HG03469 (cell line): ENCODE results near the gene MAGI2.
"Not testable (repeated sequence)": the region's sequence is repeated elsewhere in the genome, so short reads cannot be mapped to it uniquely, and the experiment has no call there.

Source experiments
- ATAC-seq: cut with Tn5 transposase; IDR thresholded peaks from one replicate; pipeline ENCODE4 v1.9.1; 2021; ENCODE audit warnings: mild to moderate bottlenecking, moderate library complexity, moderate number of reproducible peaks; ENCODE audit not compliant: unreplicated experiment

The MAGI2 gene

DNA sequence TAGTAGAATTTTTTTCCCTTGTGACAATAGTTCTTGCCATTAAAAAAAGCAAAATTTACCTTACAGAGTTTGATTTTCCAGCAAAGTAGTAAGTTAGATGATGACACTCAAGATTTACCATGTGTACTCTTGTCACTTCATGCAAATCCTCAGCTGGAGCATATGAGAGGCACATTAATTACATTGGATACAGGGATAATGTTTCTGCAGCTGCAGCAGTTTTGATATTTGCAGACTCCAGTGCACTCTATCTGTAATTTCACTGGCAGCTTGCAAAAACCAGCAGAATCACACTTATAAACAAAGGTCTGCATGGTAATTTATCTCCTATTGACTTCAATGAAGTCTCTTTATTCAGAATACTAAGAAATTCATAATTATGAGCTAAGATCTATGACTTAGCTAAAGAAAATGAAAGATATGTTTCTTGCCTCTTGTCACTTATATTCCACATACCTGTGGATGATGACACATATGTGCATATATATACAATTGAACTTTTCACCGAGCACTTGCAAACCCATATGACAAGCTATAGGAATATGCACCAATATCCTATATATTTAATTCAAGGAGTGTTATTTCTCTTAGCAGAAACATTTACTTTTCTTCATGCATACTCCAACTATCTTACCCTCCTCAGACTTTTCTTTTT is 1124.3 kb downstream of the MAGI2 start:
- no peak for ATAC-seq

DNA sequence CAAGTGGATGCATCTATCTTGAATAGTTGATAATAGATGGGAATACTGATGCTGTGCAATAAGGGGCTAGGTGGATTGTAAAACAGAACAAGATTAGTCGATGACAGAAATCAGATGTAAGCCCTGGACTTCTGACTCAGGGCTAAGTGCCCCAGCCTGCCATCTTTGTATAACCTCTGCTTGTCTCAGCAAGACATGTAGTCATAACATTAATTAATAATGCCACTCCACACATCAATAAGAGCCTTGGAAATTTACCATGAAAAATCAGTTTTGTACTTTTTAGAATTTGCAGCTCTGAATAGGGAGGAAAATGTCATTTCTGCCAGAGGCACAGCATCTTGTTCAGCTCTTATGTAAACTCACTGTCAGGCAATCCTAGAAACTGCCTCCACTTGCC is 1125.7 kb downstream of the MAGI2 start:
- no peak for ATAC-seq

GRCh38 chr7:78326876-78327275 is 1126.6 kb downstream of the MAGI2 start:
- ATAC-seq = no peak

DNA sequence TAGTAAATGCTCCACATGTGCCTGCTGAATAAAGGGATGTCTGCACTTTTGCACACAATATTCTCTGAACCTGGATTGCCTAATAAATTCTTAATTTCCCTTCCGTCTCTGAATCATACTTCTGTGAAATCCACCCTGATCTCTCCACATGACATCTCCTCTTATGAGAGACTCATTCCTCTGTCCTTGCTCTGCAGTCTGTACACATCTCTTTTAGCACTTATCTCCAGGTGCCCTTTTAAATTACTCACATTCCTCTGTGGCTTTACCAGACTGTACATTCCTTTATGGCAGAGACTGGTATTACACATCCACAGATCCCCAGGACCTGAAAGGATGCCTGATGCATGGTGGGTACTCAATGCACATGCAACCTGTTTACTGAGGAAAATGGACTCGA is 1127.3 kb downstream of the MAGI2 start:
- no peak for ATAC-seq

GRCh38 chr7:78323118-78323517 is 1130.3 kb downstream of the MAGI2 start:
- ATAC-seq = no peak

DNA sequence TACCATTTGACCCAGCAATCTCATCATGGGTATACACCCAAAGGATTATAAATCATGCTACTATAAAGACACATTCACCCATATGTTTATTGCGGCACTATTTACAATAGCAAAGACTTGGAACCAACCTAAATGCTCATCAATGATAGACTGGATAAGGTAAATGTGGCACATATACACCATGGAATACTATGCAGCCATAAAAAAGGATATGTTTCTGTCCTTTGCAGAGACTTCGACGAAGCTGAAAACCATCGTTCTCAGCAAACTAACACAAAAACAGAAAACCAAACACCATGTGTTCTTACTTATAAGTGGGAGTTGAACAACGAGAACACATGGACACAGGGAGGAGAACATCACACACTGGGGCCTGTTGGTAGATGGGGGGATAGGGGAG is 1131.2 kb downstream of the MAGI2 start:
- ATAC-seq = not testable (repeated sequence)

- ATAC-seq = no peak
Observed at GRCh38 chr7:78317371-78317770, 1136.1 kb downstream of the MAGI2 start.

DNA sequence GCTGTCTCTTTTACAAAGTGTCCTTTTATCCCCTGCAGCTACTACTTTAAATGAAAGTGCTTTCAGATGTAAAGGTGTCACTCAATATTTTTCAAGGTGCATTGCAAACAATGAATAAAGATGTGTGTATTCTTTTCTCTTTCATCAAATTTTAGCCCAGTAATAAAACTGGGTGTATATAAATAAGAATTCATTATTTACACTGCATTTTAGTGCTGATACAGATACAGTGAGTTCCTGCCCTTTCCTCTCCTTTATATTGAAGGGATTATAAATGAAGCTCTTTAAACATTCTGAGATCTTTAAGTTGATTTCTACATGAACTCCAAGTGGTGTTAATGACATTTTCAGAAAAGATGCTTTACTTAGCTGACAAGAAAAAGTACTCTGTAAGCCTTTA is 1137.4 kb downstream of the MAGI2 start:
- ATAC-seq = no peak

- ATAC-seq = no peak
Observed at GRCh38 chr7:78315119-78315518, 1138.3 kb downstream of the MAGI2 start.

GRCh38 chr7:78311181-78311580 is 1142.3 kb downstream of the MAGI2 start:
- no peak for ATAC-seq

DNA sequence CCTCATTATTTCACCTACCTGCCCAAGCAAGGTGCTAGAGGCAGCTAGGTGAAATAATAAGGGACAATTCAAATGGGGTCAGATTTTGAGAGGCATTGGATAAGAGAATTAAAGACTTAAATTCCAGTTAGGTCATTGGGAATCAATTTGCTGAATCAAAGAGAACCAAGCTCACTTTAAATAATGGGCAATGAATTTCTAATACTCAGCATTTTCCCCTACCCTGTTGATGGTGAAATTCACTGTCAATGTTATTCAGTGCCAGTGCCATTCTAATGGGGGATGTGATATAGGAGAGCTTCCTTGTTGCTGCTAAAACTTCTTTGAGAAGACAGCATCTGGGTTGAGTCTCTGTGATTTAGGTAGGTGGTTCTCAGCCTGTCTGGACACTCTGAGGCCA is 1145.6 kb downstream of the MAGI2 start:
- no peak for ATAC-seq

DNA sequence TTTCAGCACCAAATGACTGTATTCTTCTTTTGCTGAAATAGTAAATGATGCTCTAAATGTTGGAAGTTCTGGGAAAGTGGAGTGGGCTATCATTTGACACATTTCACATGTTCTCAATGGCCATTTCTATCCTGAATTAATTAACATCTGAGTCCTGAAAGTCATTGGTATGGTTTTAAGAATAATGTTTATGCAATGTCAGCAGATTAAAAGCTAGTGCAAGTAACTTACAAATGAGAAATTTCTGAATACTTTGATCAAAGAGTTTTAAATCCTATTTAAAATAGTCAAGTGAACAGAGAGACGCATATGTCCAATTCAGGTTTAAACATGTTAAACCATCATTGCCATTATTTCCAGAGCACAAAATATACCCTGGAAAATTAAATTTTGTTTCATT is 1146.8 kb downstream of the MAGI2 start:
- ATAC-seq = no peak

DNA sequence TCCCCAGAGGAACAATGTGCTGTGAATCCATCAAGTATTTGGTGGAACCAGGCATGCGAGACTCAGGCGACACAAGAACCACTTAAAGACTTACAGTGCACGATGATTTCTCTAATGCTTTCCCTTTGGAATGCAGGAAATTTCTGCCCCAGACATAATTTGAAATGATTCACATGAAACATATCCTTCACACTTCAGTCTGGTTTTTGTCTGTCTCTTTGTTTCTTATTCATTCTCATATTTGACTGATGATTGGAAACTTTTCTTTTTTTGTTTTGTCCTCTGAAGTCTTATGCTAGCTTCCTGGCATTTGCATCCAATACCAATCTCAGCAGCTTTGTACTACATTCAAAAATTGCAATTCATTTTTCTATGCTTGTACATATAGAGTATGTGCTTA is 1152.1 kb downstream of the MAGI2 start:
- no peak for ATAC-seq

DNA sequence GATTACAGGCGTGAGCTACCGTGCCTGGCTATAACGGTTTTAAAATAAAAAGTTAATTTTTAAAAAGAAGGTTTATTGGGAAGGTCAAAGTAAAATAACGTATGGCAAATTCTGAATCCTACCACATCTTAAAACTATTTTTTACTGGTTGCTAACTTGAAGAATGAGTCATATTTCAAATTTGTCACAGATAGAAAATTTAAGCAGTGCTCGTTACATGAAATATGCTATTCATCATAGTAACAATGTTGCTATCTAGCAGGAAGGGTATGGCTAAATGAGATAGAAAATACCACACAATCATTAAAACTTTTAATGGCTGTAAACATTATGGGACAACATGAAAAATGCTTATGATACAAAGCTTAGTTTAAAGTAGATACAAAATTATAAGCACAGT is 1154.4 kb downstream of the MAGI2 start:
- no peak for ATAC-seq

DNA sequence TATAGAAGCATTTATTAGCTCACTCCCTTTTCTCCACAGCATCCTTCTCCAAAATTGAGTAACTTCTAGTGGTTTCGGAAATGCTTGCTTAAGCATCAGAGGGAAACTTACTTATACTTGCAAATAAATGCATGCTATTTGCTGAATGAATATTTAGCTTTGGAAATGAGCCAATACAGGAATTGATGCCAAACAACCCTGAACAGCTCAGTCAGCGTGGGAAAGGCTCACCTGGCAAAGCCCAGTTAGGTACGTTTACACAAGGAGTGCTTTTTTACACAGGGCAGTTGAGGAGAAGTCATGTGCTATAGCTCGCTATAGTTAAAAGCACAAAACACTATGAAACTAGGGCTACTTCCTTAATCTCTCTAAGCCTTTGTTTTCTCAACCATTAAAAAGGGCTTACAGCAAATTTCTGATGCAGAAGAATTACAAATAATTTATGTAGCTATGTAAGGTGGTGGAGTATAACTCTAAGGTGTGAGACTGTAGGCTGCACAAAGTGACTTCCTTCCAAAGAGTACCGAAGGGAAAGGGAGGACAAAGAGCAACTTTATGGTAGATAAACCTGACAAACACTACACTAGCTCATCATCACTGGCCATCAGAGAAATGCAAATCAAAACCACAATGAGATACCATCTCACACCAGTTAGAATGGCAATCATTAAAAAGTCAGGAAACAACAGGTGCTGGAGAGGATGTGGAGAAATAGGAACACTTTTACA is 1156.7 kb downstream of the MAGI2 start:
- ATAC-seq = no peak

DNA sequence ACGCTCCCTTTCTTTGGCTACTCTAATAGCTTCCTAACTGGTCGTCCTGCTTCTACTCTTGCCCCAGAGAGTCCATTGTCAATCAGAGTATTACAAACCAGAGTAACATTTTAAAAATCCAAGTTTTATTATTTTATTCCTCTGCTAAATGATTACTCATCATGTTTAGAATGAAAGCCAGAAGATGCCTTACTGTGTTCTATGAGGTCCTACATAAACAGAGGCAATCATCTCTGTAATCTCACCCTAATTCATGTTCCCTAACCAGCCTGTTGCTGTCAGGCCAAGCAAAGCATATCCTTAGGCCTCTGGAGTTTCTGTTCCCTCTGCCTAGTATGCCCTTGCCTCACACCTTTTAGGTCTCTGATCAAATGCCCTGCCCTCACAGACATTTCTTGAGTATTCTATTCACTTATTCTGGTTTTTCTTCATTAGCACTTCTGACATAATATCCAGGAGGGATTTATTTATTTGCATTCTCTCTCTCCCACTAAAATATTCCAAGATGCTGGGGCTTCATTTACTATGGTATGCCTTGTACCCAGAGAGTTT is 1157.3 kb downstream of the MAGI2 start:
- ATAC-seq = no peak

- ATAC-seq = not testable (repeated sequence)
Observed at GRCh38 chr7:78289471-78289870, 1164.0 kb downstream of the MAGI2 start.

DNA sequence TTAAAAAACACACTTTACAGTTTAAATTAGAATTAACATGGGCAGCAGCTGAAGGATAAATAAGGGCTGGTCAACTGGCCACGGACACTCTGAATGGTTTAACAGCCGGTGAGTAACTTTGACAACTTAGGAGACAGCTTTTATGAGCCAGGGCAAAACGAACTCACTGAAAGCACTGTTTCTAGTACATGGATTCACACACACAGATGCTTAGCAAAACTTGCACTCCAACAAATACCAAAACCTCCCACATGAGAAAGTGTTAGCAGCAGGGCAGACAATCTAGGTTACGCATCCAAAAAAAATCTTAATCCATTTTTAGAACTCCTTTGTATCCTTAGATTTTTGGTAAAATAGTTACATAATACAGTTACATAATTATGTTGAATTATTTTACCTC is 1168.5 kb downstream of the MAGI2 start:
- ATAC-seq = no peak

DNA sequence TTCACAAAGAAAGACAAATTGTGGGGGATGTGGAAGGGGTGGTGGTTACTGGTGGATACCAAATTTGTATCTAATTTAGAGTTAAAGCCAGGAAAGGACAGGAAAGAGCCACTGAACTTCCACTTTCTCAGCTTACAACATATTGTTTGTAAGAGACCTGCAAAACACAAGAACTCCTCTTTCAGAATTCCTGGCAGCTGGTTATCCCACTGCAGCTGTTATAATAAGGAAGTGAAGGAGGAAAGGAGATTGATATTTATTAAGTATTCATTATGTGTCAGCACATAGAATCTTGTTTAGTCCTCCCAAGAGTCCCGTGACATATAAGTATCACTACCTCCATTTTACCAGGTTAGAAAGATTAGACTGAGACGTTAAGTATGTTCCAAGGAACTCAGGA is 1173.2 kb downstream of the MAGI2 start:
- ATAC-seq = no peak

- no peak for ATAC-seq
Observed at GRCh38 chr7:78279457-78279856, 1174.0 kb downstream of the MAGI2 start.

DNA sequence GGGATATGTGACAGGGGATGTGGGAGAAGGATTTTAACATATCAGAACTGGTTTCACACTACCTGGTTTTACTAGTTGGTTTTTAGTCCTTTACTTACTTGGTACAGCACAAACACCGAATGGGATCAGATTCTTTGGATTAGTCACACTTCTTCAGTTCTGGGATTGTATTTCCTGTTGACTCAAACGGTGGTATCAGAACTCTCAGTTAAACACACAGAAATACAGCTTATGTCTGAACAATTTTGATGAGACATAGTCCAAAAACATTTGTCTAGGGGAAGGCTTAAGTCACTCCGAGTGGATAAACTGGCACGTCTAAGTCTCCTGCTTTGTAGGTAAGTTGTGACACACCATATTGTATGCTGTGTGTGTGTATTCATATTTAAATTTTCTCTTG is 1174.4 kb downstream of the MAGI2 start:
- ATAC-seq = no peak

GRCh38 chr7:78267141-78267540 is 1186.3 kb downstream of the MAGI2 start:
- no peak for ATAC-seq
